DMS53 treated with DMSO at 0.1 percent for 48 hours (cell line): ENCODE measurements around the gene STXBP5.

Source experiments
- DNase-seq: peaks from one replicate; lab custom pipeline; 2025; ENCODE audit not compliant: unreplicated experiment; lab: John Stamatoyannopoulos, UW

The STXBP5 gene

DNA sequence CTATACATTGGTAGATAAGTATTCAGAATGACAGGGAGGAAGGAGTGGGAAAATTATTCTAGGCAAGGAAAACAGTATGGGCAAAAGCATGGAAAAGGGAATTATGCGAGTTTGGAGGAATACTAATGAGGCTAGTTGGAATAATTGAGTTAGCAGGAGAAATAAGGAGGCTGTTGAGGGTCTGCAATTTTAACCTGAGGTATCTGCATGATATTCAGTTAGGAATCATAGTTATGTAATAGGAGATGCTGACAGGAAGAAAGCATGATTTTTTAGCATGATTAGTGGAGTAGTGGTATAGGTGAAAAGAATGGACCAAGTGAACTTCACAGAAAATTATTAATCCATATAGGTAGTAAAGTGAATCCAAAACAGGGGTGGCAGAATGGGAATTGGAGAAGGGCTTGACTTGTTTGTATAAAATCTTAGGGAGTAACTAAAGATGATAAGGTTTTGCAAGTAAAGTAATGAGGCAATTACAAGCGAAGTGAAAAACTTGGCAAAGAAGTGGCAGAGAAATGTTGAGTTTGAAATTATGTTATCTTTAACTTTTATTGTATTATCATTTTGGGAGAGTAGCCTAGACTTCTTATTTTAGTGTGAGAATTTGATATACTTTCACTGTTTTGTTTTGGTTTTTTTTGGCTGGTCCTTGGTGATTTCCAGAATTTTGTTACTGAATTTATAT is 5.7 kb downstream of the STXBP5 start:
- no peak for DNase-seq

DNA sequence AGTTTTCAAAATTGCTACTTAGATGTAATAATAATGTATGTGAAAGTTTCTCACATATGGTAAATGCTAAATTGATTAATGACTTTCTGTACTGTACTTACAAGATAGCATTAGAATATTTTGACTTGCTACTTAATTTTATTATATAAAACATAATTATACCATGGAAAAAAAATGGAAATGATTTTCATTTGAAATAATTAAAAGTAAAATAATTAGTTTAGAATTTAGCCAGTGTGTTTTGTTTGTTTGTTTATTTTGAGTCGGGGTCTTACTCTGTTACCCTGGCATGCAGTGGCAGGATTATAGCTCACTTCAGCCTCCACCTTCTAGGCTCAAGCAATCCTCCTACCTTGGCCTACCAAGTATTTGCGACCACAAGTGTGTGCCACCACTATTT is 7.1 kb downstream of the STXBP5 start:
- DNase-seq, result no peak

DNA sequence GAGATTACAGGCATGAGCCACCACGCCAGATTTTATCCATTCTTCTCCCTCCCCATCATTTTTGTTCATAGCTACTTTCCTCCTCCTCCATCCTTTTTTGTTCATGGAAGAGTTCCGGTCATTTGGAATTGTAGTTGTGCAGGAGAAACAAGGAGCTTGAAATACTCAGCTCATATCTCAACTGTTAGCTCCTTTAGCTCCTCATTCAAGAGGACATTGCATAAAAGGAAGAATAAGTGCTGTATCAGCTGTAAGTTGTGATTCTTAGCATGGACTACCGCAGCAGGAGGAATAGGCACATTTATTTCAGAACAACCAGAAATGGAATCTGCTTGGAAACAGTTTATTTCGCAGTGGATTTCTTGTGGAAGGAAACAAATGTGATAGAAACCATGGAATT is 7.6 kb downstream of the STXBP5 start:
- DNase-seq, result no peak

DNA sequence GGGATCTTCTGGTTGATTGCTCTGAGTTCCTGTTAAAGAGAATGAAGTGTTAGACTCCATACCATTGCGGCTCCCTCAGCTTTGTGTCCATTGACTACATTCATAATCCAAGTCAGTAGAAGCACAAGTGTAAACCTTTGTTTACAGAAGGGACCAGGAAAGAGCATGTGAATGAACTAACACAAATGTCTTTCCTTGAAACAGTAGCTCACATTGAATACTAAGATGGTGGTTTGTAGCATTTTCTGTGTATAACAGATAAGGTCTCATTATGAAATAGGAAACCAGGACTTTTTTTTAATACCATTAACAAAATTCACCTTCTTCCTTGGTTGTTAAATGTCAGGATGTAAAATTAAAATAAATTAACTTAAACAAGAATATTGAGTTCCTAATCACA is 8.4 kb downstream of the STXBP5 start:
- no peak for DNase-seq

DNA sequence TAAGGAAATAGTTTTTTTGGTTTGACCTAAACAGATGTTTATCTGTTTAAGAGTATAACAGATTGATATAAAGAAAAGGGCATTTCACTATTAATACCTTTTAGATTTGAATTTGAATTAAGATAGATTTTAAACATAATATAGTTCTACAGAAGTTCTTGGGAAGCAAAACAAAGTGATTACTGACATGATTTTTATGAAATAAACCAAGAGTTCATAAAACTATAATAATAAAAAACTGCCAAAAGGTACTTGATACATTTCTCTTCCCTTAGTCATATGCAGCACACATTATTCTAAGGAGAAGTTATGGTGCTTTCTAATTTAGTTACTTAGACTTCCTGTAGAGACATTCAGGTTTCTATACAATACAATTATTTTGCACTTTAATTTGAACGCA is 9.6 kb downstream of the STXBP5 start:
- no peak for DNase-seq

DNA sequence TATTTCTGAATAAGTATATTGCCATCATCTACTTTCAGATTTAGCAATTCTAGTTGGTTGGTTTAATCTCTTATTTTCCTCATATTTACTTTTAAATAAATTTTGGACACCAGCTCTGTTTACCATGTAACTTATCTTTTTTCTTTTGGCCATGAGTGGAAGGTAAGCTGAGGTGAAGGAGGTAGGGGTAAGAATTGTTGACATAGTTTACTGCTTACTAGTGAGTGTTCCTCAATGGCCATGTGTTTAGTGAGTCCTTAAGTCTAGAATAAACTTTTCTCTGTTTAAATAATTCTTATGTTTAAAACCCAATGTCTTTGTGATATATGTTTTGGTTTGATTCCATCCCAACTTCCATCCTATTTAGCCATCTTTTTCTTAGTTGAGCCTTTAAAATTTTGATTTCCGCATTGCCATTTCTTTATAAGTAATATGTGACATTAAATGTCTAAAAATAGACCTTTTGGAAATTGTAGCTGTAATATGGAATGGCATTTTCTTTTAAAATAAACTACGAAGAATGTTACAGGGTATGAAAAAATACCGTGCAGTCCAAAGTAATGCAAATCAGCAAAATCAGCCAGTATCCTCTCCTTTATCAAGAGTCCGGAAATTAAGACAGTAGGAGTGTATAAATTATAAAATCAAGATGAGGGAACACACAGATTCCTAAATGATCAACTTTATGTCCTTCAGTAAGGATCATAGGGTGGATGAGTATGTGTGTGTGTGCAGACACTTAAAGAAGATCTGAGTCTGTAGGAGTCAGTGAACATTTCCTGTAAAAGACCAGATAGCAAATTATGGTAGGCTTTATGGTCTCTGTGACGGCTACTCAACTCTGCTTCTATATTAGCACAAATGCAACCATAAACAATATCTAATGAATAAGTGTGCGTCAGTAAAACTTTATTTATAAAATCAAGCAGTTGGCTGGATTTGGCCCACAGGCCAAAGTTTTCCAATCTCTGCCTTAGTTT is 10.3 kb downstream of the STXBP5 start:
- DNase-seq, result no peak

DNA sequence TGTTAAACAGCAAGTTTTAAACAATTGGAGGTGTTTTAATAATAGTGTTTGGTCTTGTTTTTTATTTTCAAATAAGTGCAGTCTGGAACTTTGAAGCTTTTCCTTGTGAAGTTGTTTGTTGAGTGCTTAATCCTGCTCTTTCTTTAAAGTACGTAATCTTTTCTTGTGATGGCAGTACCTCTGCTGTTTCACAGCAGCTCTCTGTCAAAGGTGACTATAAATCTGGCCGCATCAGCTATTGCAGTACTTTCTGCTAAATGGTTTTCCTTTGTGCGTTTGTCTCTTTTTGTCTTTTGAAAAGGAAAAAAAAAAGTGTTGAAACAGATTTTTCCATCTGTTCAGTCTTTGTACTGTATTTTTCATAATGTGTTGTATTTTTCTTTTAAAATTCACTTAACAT is 12.7 kb downstream of the STXBP5 start:
- no peak for DNase-seq

DNA sequence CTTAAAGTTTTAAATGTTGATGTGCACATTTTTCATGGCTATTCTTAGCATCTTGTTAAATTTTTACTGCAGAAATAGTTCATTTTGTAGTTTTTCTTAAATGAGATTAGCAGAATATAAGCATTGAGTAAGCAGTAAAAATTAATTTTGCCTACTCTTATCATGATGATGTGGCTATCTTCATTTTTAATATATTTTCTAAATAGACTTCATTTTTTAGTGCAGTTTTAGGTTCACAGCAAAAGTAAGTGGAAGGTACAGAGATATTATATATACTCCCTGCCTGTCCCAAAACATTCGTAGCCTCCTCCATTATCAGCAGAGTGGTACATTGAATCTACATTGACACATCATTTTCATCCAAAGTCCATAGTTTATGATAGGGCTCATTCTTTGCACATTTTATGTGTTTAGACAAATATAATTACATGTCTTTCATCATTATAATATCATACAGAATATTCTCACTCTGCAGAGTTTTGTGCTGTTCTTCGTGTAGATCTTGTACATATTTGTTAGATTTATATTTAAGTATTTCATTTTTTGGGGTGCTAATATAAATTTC is 13.7 kb downstream of the STXBP5 start:
- no peak for DNase-seq

DNA sequence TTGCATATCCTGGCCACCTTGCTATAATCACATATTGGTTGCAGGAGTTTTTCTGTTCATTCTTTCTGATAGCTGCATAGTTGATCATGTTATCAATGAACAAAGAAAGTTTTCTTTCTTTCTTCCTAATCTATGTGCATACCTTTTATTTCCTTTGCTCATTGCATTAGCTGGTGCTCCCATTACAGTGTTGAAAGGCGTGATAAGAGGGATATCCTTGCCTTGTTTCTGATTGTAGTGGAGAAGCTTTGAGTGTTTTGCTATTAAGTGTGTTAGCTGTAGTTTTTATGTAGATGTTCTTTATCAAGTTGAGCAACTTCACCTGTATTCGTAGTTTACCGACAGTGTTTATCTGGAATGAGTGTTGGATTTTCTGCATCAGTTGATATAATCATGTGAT is 14.6 kb downstream of the STXBP5 start:
- no peak for DNase-seq

DNA sequence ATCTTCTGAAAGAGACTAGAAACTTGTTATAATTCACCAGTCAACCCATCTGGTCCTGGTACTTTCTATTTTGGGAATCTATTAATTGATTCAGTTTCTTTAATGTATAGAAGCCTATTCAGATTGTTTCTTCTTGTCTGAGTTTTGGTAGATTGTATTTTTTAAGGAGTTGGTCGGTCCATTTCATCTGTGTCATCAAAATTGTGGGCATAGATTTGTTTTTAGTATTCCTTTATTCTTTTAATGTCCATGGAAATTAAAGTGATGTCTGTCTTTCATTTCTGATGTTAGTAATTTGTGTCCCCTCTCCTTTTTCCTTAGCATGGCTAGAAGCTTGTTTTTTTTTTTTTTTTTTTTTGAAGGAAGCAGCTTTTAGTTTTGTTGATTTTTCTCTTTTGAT is 15.2 kb downstream of the STXBP5 start:
- DNase-seq, result no peak

DNA sequence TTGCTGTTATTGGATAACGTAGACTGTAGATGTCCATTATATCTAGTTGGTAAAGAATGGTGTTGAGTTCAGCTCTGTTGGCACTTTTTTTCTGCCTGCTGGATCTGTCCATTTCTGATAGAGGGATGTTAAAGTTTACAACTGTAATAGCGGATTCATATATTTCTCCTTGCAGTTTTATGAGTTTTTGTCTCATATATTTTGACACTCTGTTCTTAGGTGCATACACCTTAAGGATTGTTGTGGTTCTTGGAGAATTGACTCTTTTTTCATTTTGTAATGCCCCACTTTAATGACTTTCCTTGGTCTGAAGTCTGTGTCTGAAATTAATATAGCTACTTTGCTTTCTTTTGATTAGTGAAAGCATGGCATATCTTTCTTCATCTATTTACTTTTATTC is 16.1 kb downstream of the STXBP5 start:
- no peak for DNase-seq

DNA sequence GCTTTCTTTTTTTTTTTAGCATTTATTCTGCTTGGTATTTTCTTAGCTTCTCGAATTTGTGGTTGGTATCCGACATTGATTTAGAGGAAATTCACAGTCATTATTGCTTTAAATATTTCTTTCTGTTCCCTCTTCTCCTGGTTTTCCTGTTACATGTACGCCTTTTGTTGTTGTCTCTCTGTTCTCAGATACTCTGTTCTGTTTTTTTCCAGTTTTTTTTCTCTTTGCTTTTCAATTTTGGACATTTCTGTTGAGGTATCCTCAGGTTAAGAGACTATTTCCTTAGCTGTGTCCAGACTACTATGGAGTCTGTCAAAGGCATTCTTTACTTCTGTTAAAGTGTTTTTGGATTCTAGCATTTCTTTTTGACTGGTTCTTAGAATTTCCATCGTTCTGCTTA is 17.5 kb downstream of the STXBP5 start:
- no peak for DNase-seq

DNA sequence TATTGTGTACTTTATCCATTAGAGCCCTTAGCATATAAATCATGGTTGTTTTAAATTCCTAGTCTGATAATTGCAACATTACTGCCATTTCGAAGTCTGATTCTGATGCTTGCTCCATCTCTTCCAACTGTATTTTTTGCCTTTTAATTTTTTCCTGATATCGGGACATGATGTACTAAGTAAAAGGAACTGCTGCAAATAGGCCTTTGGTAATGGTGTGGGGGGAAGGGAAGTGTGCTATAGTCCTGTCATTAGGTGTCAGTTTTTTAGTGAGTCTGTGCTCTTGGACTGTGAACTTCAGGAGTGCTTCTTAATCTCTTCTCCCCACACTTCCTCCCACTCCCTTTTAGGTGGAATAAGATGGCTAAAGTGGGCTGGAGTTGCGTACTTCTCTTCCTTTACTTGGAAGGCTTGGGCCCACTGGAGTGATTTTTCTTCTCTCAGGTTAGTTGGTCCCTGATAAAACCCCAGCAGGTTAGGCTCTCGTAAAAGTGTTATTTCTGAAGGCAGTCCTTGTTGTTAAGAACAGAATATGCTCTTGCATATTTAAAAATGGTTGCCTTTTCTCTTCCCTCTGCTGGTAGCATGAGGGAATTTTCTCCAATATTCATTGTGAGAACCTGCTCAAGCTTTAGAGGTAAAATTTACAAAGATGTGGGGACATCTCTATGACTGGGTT is 18.1 kb downstream of the STXBP5 start:
- no peak for DNase-seq

DNA sequence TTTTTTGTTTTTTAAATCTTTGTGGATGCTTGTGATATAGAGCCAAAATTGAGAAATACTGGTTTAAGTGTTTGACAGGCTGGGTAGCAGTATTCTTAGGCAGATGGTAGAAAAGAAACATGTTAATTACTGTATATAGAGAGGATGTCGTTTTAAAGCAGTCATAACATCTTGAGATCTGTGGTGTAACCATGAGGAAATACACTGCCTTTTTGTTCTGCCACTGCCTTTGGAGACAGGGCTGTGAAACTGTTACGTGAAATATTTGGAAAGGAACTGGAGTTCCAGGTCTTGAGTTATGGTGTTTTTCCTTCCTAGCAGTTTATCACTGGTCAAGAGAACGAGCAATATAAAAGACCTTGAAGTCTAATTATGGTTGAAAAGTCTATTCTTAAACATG is 19.5 kb downstream of the STXBP5 start:
- DNase-seq, result no peak

DNA sequence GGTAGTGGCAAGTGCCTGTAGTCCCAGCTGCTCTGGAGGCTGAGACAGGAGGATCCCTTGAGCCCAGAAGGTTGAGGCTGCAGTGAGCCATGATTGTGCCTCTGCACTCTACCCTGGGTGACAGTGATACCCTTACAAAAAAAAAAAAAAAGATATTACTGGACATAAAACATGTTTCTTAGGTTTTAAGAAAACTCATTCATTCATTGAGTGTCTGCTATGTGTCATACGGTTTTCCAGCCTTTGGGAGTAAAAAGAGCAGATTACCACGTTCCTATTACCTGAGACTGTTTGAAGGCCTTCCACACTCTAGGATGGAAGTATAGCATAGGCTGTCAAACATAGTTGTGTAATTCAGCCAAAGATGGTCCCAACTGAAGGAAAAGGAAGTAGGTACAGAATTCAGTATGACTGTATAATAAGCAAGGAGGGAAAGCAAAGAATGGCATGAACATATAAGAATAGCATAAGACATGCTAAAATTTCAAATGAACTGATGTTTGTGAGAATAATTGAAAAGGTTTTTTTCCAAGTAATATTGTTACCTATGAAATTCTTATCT is 22.0 kb downstream of the STXBP5 start:
- no peak for DNase-seq

DNA sequence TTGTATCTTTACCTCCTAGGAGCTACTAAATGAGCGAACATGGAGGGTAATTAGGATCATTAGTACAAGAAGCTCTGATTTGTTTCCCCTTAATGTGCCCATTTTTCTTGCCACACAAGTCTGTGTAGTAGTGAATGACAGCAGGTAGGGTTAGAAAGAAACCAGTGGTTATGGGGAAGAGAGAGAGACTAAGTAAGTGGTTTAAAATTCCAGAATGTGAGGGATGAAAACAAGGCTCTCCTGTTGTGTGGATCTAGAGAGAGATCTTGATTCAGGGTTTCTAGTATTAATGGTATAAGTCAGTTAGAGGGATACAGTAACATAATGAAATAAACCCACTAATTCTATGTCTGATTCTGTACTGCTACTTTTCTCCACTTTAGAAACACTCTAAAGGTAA is 22.7 kb downstream of the STXBP5 start:
- DNase-seq, result no peak

DNA sequence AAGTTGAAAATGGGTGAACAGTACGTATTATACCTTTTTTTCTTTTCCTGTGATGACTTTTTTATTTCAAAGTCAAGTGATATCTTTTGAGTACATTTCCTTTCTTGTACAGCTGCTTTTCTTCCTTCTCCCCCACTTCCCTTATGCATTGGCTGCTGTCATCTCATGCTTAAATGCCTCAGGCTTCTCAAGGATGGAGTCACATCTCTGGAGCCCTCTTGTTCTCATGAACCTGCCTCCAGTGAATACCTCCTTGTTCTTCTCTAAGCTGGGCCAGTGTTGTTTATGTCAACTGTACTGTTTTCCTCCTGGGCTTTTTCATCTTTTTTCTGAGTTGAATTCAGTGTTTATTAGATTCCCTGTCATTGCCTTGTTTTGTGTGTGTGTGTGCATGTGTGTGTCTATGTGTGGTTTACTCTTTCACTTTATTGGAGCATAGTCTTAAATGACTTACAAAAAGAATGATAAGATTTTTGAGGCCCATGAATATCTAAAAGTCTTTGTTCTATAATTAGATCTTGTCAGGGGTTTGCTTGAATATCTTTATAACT is 23.6 kb downstream of the STXBP5 start:
- no peak for DNase-seq

DNA sequence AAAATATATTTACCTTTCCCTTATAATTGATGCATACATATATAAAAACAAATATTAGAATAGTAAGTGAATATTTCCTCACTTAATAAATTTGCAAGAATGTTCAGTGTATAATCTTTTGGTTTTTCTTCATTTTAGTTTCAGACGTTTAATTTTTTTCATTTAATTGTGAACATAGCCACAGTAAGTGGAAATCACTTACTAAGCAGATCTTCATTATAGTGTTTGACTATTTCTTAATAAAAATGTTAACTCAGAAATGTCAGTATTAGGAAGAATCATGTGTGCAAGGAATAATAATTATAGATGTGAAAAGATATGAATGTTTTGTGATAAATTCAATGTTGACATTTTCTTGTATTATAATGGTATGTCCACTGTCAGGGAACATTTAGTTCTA is 27.4 kb downstream of the STXBP5 start:
- DNase-seq, result no peak

DNA sequence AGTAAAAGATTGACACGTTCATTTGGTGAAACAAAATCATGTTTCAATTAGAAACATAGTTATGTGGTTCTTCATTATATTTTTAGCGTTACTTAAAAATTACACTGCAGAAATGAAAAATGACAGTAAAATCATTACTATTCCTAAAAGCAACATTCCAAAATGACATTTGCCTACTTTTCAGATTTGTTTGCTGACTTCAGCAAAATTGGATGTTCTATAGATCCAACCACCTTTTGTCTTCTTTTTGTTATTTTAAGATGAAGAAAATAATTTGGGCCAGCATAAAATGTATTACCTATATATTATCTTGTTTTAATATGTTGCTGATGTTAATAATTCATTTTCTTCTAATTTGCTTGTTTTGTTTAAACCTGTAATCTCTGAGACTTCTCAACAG is 30.5 kb downstream of the STXBP5 start:
- no peak for DNase-seq

DNA sequence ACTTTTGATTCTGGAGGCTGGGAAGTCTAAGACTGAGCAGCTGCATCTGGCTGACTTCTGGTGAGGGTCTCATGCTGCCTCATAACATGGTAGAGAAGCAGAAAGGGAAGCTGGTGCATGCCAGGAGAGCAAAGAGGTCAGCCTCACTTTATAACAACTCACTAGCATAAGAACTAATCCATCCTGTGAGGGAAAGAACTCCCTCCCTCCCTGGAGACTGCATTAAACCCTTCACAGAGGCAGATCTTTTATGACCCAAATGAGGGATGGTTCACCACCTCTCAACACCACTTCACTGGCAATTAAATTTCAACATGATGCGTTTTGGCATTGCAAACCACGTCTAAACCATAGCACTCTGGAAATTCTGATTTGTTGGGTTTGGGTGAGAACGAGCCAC is 33.9 kb downstream of the STXBP5 start:
- no peak for DNase-seq

DNA sequence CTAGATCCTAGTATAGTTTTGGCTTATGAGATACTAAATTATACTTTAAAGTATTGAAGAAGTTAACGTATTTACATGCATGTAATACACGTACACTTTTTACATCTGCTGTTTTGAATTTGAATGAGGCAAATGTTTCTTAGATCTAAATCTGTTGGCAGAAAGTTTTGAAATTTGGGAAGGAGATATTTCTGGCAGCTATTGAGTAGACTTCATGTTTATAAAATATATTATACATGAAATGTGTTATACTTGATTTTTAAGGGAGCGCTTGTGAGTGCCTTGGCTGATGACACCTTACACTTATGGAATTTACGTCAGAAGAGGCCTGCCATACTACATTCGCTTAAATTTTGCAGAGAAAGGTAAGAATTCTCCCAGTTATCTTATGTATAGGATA is 34.7 kb downstream of the STXBP5 start:
- no peak for DNase-seq
